GM12801 (cell line): ENCODE results near the gene BBOX1.

Experiments used
- CTCF ChIP-seq: IDR thresholded peaks from one replicate; pipeline ENCODE4 v1.5.1; 2011; ENCODE audit warnings: control low read depth; ENCODE audit not compliant: insufficient read length; ENCODE audit errors: extremely low read depth

The BBOX1 gene

GRCh38 chr11:27002838-27003237, 37.8 kb upstream of the BBOX1 start:
- TF ChIP-seq CTCF, result no peak

GRCh38 chr11:27004103-27004502, 36.5 kb upstream of the BBOX1 start:
- no peak for TF ChIP-seq CTCF

GRCh38 chr11:27008811-27009535, 31.6 kb upstream of the BBOX1 start:
- TF ChIP-seq CTCF, result no peak

- no peak for TF ChIP-seq CTCF
Measured at GRCh38 chr11:27011560-27012233, 28.9 kb upstream of the BBOX1 start.

GRCh38 chr11:27012234-27012921, 28.2 kb upstream of the BBOX1 start:
- TF ChIP-seq CTCF, result no peak

- TF ChIP-seq CTCF, result no peak
Measured at GRCh38 chr11:27013781-27014361, 26.7 kb upstream of the BBOX1 start.

- no peak for TF ChIP-seq CTCF
Measured at GRCh38 chr11:27018902-27019529, 21.6 kb upstream of the BBOX1 start.
